Uterus (tissue), 4 donors: Measurements from ENCODE around the gene EHD3. TPM values are rescaled to one million over a fixed set of nuclear protein-coding genes. Genes with fewer than 3 reads are reported as not detected.

Experiments
- DNase-seq, 2 donors: peaks; one replicate each; pipeline ENCODE4 v3.0.0-alpha.2; 2019 to 2020
- H3K27ac ChIP-seq, 2 donors: fragments of 200-600 bp; sonication (generic); 1 replicate in 1 of 2; 2 replicates in 1 of 2; pipeline ENCODE4 v1.5.1; 2016 to 2018
- H3K27me3 ChIP-seq, 2 donors: fragments of 200-600 bp; sonication (generic); one replicate each; pipeline ENCODE4 v1.5.1; 2018 to 2019; ENCODE audit warnings: control low read depth in 1 of 2
- H3K36me3 ChIP-seq, 2 donors: fragments of 200-600 bp; sonication (generic); one replicate each; pipeline ENCODE4 v1.5.1; 2019; ENCODE audit warnings: control low read depth in 1 of 2
- H3K4me1 ChIP-seq, 2 donors: fragments of 200-600 bp; sonication (generic); one replicate each; pipeline ENCODE4 v1.5.1; 2018 to 2019; ENCODE audit warnings: control low read depth in 1 of 2
- H3K4me3 ChIP-seq, 2 donors: fragments of 200-600 bp; sonication (generic); 1 replicate in 1 of 2; 2 replicates in 1 of 2; pipeline ENCODE4 v1.5.1; 2018 to 2019; ENCODE audit warnings: mild to moderate bottlenecking in 1 of 2
- H3K9me3 ChIP-seq, 2 donors: fragments of 200-600 bp; sonication (generic); one replicate each; pipeline ENCODE4 v1.5.1; 2019; ENCODE audit warnings: control low read depth in 1 of 2
- CTCF ChIP-seq, 4 experiments: fragments of 200-600 bp in 2 of 4; fragments of 450-650 bp in 2 of 4; sonication (generic) in 2 of 4; IDR thresholded peaks; one replicate each; pipeline ENCODE4 v1.5.1; 2016 to 2019; ENCODE audit warnings: antibody characterized with exemption in 4 of 4, mild to moderate bottlenecking in 2 of 4, moderate library complexity in 1 of 4
- POLR2A ChIP-seq, 2 donors: fragments of 450-650 bp; IDR thresholded peaks; one replicate each; pipeline ENCODE4 v1.6.1; 2016; ENCODE audit warnings: antibody characterized with exemption in 2 of 2, mild to moderate bottlenecking in 1 of 2, moderate library complexity in 1 of 2
- intact Hi-C: fragments of 100-400 bp; cut with DNase I; formaldehyde crosslinking; loops from one replicate; pipeline ENCODE4 v1.15.1; 2023; ENCODE audit warnings: low total_unique reads
- total RNA-seq, 4 donors: library from RNA; depleted of rRNA in 3 of 4; stranded (reverse); fragments of >200 nt in 3 of 4; gene quantifications; one replicate each; pipeline versions ENCODE4 v1.1.0 to v1.2.4, GENCODE V29; 2014 to 2023
- donor health status: DM: yes; HTN: yes; CAD: no.

The EHD3 gene
- total RNA-seq, 4 donors from 2014 or later = 2.6 to 13.1 (median 4.8) TPM

- H3K4me1 ChIP-seq = no peaks in the 10 kb centered on the region
- H3K4me3 ChIP-seq = no peak overlapping the region
- no peaks in the 10 kb centered on the region for H3K27me3 ChIP-seq
- no peaks in the 10 kb centered on the region for H3K36me3 ChIP-seq
- TF ChIP-seq CTCF (IDR thresholded peaks at IDR 0.05) = no peak
- TF ChIP-seq POLR2A (IDR thresholded peaks at IDR 0.05) = no peak
- H3K27ac ChIP-seq = no peak overlapping the region
- H3K9me3 ChIP-seq = no peaks in the 10 kb centered on the region
- DNase-seq = no peak
- intact Hi-C loops = no loop called here
Observed at GRCh38 chr2:31270131-31270530, 36.2 kb downstream of the EHD3 start.

- no peak overlapping the region for H3K27ac ChIP-seq
- H3K4me3 ChIP-seq = no peak overlapping the region
- DNase-seq = no peak
- no peaks in the 10 kb centered on the region for H3K4me1 ChIP-seq
- TF ChIP-seq POLR2A (IDR thresholded peaks at IDR 0.05) (no peak), CTCF (IDR thresholded peaks at IDR 0.05) (no peak)
- H3K9me3 ChIP-seq = no peaks in the 10 kb centered on the region
- intact Hi-C loops = no loop called here
- no peaks in the 10 kb centered on the region for H3K36me3 ChIP-seq
- H3K27me3 ChIP-seq = no peaks in the 10 kb centered on the region
Observed at GRCh38 chr2:31270822-31271231, 36.9 kb downstream of the EHD3 start.

GRCh38 chr2:31271851-31272267, 37.9 kb downstream of the EHD3 start:
- no peaks in the 10 kb centered on the region for H3K9me3 ChIP-seq
- intact Hi-C loops = no loop called here
- H3K4me3 ChIP-seq = no peak overlapping the region
- TF ChIP-seq CTCF (IDR thresholded peaks at IDR 0.05) (no peak), POLR2A (IDR thresholded peaks at IDR 0.05) (no peak)
- no peaks in the 10 kb centered on the region for H3K36me3 ChIP-seq
- DNase-seq = no peak
- no peaks in the 10 kb centered on the region for H3K4me1 ChIP-seq
- no peaks in the 10 kb centered on the region for H3K27me3 ChIP-seq
- no peak overlapping the region for H3K27ac ChIP-seq

GRCh38 chr2:31274401-31275075, 40.6 kb downstream of the EHD3 start:
- TF ChIP-seq CTCF (IDR thresholded peaks at IDR 0.05) (no peak), POLR2A (IDR thresholded peaks at IDR 0.05) (no peak)
- intact Hi-C loops = no loop called here

GRCh38 chr2:31275976-31276375, 42.0 kb downstream of the EHD3 start:
- H3K27me3 ChIP-seq = no peaks in the 10 kb centered on the region
- no peaks in the 10 kb centered on the region for H3K36me3 ChIP-seq
- intact Hi-C loops = no loop called here
- no peaks in the 10 kb centered on the region for H3K9me3 ChIP-seq
- DNase-seq = no peak
- no peaks in the 10 kb centered on the region for H3K4me1 ChIP-seq
- no peak overlapping the region for H3K27ac ChIP-seq
- no peak for TF ChIP-seq POLR2A (IDR thresholded peaks at IDR 0.05)
- no peak for TF ChIP-seq CTCF (IDR thresholded peaks at IDR 0.05)
- H3K4me3 ChIP-seq = no peak overlapping the region

More at GRCh38 chr2:31274401-31275075, 40.6 kb downstream of the EHD3 start:
- H3K27me3 ChIP-seq = no peaks in the 10 kb centered on the region
- no peaks in the 10 kb centered on the region for H3K36me3 ChIP-seq
- no peaks in the 10 kb centered on the region for H3K4me1 ChIP-seq
- H3K4me3 ChIP-seq = no peak overlapping the region
- H3K9me3 ChIP-seq = no peaks in the 10 kb centered on the region
- H3K27ac ChIP-seq = no peak overlapping the region
- DNase-seq = no peak
